ENCODE measurements around the gene TUBA4B.
A peak's percentile ranks its signal among the peaks of the same experiment; 100 is the strongest.

Gene TUBA4B

DNA sequence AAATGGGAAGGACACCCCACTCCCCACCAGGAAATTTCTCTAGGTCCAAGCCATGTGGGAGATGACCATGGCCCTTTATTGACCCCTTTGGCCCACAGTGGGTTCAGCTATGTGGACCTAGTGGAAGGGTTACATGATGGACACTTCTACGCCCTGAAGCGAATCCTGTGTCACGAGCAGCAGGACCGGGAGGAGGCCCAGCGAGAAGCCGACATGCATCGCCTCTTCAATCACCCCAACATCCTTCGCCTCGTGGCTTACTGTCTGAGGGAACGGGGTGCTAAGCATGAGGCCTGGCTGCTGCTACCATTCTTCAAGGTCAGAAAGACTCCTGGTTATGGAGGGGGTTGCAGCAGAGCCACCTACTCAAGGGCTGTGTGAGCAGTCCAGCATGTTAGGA lies 6.5 kb upstream of the TUBA4B start:
- DNase-seq, result no peak
- Histone ChIP-seq H3K4me3 (ENCODE audit: low read depth, low read length) (no peak overlapping the region), H3K9me3 (no peaks in the 10 kb centered on the region), H3K27me3 (no peaks in the 10 kb centered on the region), H3K36me3 (no peaks in the 10 kb centered on the region), H3K4me1 (peaks cover 15% of the 10 kb centered on the region)
- TF ChIP-seq, protein P1, sequence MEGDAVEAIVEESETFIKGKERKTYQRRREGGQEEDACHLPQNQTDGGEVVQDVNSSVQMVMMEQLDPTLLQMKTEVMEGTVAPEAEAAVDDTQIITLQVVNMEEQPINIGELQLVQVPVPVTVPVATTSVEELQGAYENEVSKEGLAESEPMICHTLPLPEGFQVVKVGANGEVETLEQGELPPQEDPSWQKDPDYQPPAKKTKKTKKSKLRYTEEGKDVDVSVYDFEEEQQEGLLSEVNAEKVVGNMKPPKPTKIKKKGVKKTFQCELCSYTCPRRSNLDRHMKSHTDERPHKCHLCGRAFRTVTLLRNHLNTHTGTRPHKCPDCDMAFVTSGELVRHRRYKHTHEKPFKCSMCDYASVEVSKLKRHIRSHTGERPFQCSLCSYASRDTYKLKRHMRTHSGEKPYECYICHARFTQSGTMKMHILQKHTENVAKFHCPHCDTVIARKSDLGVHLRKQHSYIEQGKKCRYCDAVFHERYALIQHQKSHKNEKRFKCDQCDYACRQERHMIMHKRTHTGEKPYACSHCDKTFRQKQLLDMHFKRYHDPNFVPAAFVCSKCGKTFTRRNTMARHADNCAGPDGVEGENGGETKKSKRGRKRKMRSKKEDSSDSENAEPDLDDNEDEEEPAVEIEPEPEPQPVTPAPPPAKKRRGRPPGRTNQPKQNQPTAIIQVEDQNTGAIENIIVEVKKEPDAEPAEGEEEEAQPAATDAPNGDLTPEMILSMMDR (IDR thresholded peaks at IDR 0.05; ENCODE audit: low read depth, low read length), result no peak

DNA sequence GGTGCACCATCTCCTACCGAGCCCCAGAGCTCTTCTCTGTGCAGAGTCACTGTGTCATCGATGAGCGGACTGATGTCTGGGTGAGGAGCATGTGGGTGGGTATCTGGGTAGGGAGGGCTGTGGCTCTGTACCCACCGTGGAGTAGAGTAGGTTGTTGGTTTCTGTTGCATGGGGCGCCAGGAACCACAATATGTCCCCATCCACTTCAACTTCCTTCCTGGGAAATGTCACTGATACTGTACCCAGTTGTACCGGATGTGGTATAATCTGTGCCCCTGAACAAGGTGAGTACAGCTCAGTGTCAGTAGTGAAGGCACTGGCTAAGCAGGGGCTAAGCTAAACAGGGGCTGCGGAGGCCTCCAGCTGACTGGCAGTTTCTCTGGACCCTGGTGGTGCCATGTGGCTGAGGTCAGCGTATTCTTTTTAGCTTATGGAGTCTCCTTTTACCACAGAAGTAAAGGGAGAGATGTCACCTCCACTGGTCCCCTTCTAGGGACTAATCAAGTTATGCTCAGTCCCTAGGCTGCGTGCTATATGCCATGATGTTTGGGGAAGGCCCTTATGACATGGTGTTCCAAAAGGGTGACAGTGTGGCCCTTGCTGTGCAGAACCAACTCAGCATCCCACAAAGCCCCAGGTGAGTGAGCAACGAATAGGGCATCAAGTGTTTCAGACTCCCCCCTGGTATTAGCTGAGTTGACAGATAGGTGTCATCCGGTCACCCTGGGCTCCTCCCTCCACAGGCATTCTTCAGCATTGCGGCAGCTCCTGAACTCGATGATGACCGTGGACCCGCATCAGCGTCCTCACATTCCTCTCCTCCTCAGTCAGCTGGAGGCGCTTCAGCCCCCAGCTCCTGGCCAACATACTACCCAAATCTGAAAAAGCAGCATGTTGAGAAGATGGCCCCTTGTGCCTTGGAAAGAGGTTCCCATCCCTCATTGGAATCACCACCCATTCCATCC lies 5.1 kb upstream of the TUBA4B start:
- H3K27me3 ChIP-seq, result peaks cover 13% of the 10 kb centered on the region

DNA sequence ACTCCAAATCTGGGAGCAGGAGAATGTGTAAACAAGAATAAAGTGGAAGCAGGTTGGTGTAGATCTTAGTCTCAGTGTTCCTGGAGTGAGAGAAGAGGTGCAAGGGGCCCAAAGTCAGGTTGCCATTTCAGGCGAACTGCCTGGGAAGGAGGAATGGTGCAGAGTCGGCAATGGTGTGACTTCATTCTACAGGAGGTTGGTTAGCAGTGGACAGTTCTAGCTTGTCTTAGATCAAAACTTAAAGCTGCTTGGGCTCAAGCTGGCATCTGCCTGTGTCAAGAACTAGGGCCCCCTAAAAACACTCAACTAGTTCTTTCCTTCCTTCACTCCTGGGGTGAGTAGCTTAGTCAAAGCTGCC lies 4.2 kb upstream of the TUBA4B start:
- DNase-seq, result no peak
- TF ChIP-seq, protein P1 (IDR thresholded peaks at IDR 0.05; ENCODE audit: low read depth, low read length), result no peak
- Histone ChIP-seq H3K36me3 (no peaks in the 10 kb centered on the region), H3K9me3 (no peaks in the 10 kb centered on the region), H3K4me3 (ENCODE audit: low read depth, low read length) (no peak overlapping the region), H3K27me3 (peaks cover 22% of the 10 kb centered on the region), H3K4me1 (peaks cover 15% of the 10 kb centered on the region)

More for the DNA sequence above, 5.1 kb upstream of the TUBA4B start:
- Histone ChIP-seq H3K4me1 (peaks cover 15% of the 10 kb centered on the region), H3K4me3 (ENCODE audit: low read depth, low read length) (no peak overlapping the region), H3K9me3 (no peaks in the 10 kb centered on the region), H3K36me3 (no peaks in the 10 kb centered on the region)
- TF ChIP-seq, protein P1 (IDR thresholded peaks at IDR 0.05; ENCODE audit: low read depth, low read length), result no peak
- no peak for DNase-seq

DNA sequence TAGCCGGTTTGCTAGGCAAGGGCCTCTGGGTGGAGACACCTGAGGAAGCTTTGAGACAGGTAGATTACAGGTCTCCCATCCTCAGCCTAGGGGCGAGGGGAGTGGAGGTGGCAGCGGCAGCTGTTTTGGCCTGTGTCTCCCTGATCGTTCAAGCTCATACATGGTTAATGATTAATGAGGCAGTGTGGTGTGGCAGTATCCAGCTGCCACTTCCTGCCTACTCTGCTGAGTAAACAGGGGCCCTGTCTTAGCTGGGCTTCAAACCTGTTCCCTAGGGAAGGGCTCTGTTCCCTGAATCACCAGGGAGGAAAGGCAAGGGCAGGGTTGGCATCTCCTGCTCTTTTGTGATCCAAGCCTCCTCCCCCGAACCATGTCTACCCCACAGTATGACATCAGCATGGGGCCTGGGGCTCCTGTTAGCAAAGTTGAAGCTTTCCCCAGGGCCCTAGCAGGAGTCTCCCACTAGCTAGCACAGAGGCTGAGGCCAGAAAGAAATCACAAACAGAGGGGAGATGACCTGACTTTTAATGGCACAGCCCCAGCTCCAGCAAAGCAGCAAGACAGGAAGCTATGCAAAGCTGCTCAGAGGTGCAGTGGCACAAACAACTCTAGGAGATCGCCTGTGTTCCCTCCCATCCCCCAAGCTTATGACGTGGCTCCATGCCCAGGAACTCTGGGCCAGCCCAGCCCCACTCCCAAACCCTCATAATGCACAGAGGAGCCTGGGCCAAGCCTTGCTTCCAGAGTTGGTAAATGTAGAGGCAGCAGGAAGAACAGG lies 3.7 kb upstream of the TUBA4B start:
- Histone ChIP-seq H3K36me3 (no peaks in the 10 kb centered on the region), H3K4me3 (ENCODE audit: low read depth, low read length) (no peak overlapping the region), H3K9me3 (no peaks in the 10 kb centered on the region), H3K4me1 (peaks cover 15% of the 10 kb centered on the region), H3K27me3 (peaks cover 27% of the 10 kb centered on the region)
- TF ChIP-seq, protein P1 (IDR thresholded peaks at IDR 0.05; ENCODE audit: low read depth, low read length), result no peak
- peak; percentile 59 for DNase-seq

DNA sequence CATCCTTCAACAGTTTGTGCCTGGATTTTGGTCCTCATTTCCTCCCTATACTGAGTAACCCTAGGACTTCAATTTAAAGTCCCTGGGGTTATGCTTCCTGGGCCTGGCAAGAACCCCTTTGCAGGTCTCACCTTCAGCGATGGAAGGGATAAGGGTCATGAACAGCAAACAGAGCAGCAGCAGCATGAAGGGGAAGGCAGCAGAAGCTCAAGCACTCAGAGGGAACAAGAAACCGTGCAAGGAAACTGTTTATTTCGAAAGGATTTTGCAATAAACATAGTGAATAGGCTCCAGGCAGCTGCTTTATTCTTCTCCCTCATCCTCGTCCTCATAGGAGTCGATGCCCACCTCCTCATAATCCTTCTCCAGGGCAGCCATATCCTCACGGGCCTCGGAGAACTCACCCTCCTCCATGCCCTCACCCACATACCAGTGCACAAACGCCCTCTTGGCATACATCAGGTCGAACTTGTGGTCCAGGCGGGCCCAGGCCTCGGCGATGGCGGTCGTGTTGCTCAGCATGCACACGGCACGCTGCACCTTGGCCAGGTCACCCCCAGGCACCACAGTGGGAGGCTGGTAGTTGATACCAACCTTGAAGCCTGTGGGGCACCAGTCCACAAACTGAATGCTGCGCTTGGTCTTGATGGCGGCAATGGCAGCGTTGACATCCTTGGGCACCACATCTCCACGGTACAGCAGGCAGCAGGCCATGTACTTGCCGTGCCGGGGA lies 2.8 kb upstream of the TUBA4B start:
- Histone ChIP-seq H3K36me3 (no peaks in the 10 kb centered on the region), H3K27me3 (peaks cover 36% of the 10 kb centered on the region), H3K4me3 (ENCODE audit: low read depth, low read length) (no peak overlapping the region), H3K9me3 (no peaks in the 10 kb centered on the region), H3K4me1 (peaks cover 15% of the 10 kb centered on the region)
- DNase-seq, result no peak
- TF ChIP-seq, protein P1 (IDR thresholded peaks at IDR 0.05; ENCODE audit: low read depth, low read length), result no peak
